ENCODE data around the gene HAUS5.
"Not testable (repeated sequence)": the region's sequence is repeated elsewhere in the genome, so short reads cannot be mapped to it uniquely, and the experiment has no call there.

Gene HAUS5

DNA sequence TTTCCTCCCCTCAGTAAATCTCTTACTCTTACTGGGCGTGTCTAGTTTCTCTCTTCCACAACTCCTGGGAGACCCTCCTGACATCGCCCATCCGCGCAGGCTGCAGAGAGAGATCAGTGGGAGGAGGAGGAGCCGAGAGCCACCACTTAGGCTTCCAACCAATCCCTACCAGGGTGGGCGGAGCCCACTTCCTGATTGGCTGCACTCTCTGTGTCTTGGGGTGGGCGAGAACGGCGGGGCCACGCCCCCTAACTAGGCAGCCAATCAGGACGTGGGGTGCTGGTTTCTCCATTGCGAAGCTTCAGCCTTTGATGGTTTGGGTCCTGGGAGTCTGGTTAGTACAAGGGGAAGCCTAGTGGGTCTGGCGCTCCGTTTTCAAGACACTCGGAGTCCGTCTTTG, 26.7 kb upstream of the HAUS5 start, which contains the start of gene PMIS2:
Gene PMIS2 (plus strand): TSS at position 326 of the 400 bp plus-strand sequence. CDS start 87 bp downstream, outside the sequence.
- DNase-seq (ENCODE audit: insufficient read length) (no peak), FAIRE-seq (no peak)
- TF ChIP-seq POLR2A (IDR thresholded peaks at IDR 0.05; ENCODE audit: low read depth, low read length) (no peak), TAF1 (IDR thresholded peaks at IDR 0.05; ENCODE audit: borderline replicate concordance, low read depth, low read length) (no peak), POLR2AphosphoS5 (IDR thresholded peaks at IDR 0.05; ENCODE audit: low read depth, low read length) (no peak)

DNA sequence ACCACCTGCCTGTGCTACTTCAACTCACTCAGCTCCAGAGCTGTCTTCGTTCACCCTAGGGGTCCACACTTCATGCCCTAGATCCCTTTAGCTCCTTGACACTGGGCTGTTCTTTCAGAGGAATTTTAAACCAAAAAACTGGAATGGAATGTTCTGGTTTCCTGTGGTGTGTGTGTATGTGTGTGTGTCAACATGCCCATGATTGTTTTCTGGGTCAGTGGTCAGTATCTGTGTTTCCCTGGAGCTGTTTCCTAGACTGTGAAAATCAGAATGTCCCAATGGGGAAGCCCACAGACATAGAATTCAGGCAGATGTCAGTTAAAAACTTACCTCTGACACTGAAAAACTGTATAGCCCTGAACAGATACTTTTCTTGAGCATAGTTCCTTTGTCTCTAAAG, 25.2 kb upstream of the HAUS5 start:
- DNase-seq (ENCODE audit: insufficient read length) (no peak), FAIRE-seq (no peak)
- no peak for TF ChIP-seq TAF1 (IDR thresholded peaks at IDR 0.05; ENCODE audit: borderline replicate concordance, low read depth, low read length)
- no peak for TF ChIP-seq POLR2AphosphoS5 (IDR thresholded peaks at IDR 0.05; ENCODE audit: low read depth, low read length)
- TF ChIP-seq POLR2A (IDR thresholded peaks at IDR 0.05; ENCODE audit: low read depth, low read length) = no peak

DNA sequence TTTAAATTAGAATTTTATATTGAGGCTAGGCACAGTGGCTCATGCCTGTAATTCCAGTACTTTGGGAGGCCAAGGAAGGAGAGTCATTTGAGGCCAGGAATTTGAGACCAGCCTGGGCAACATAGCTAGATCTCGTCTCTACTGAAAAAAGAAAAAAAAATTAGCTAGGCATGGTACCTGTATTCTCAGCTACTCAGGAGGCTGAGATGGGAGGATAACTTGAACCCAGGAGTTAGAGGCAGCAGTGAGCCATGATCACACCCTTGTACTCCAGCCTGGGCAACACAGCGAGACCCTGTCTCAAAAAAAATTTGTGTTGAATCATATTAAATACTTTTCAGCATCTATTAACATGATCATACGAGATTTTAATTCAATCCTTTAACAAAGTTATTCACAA, 21.7 kb upstream of the HAUS5 start:
- TF ChIP-seq POLR2A (IDR thresholded peaks at IDR 0.05; ENCODE audit: low read depth, low read length) = no peak
- TF ChIP-seq TAF1 (IDR thresholded peaks at IDR 0.05; ENCODE audit: borderline replicate concordance, low read depth, low read length) = no peak
- no peak for TF ChIP-seq POLR2AphosphoS5 (IDR thresholded peaks at IDR 0.05; ENCODE audit: low read depth, low read length)
- FAIRE-seq (no peak), DNase-seq (ENCODE audit: insufficient read length) (no peak)

DNA sequence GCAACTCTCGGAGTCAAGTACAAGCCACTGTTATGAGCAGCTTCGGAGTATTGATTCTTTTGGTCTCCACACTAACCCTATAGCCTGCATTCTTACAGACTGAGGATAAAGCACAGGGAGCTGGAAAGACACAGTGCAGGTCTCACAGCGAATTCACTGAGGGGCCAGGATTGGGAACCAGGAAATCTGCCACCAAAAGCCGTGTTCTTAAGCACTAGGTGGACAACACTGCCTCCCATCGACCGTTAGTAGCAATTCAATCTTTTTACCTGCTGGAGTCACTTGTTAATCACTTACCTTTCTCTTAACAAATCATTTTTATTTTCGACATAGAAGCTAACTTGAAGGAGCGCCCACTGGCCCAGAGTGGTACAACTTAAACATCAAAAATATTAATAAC, 20.3 kb upstream of the HAUS5 start:
- TF ChIP-seq POLR2A (IDR thresholded peaks at IDR 0.05; ENCODE audit: low read depth, low read length) = no peak
- no peak for TF ChIP-seq POLR2AphosphoS5 (IDR thresholded peaks at IDR 0.05; ENCODE audit: low read depth, low read length)
- TF ChIP-seq TAF1 (IDR thresholded peaks at IDR 0.05; ENCODE audit: borderline replicate concordance, low read depth, low read length) = no peak
- DNase-seq (ENCODE audit: insufficient read length) (no peak), FAIRE-seq (peak; percentile 48)

DNA sequence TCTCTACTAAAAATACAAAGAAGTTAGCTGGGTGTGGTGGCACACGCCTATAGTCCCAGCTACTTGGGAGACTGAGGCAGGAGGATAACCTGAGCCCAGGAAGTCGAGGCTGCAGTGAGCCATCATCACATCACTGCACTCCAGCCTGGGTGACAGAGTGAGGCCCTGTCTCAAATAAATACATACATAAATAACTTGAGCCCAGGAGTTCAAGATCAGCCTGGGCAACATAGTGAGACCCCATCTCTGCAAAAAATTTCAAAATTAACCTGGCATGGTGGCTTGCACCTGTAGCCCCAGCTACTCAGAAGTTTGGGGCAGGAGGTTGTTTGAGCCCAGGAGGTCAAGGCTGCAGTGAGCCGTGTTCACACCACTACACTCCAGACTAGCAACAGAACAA, 17.5 kb upstream of the HAUS5 start:
- DNase-seq (ENCODE audit: insufficient read length); FAIRE-seq: not testable (repeated sequence)

DNA sequence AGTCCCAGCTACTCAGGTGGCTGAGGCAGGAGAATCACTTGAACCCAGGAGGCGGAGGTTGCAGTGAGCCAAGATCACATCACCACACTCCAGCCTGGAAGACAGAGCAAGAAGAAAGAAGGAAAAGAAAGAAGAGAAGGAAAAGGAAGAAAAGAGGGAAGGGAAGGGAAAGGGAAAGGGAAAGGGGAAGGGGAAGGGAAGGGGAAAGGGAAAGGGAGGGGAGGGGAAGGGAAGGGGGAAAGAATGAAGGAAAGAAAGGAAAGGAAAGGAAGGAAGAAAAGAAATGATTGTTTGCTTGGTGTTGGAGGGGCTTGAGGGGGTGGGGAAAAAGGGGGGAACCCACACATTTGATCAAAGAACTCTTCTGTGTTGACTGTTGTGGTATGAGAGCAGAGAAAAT, 16.6 kb upstream of the HAUS5 start:
- TF ChIP-seq POLR2A (IDR thresholded peaks at IDR 0.05; ENCODE audit: low read depth, low read length) = no peak
- no peak for TF ChIP-seq TAF1 (IDR thresholded peaks at IDR 0.05; ENCODE audit: borderline replicate concordance, low read depth, low read length)
- no peak for TF ChIP-seq POLR2AphosphoS5 (IDR thresholded peaks at IDR 0.05; ENCODE audit: low read depth, low read length)
- DNase-seq (ENCODE audit: insufficient read length) (no peak), FAIRE-seq (no peak)

DNA sequence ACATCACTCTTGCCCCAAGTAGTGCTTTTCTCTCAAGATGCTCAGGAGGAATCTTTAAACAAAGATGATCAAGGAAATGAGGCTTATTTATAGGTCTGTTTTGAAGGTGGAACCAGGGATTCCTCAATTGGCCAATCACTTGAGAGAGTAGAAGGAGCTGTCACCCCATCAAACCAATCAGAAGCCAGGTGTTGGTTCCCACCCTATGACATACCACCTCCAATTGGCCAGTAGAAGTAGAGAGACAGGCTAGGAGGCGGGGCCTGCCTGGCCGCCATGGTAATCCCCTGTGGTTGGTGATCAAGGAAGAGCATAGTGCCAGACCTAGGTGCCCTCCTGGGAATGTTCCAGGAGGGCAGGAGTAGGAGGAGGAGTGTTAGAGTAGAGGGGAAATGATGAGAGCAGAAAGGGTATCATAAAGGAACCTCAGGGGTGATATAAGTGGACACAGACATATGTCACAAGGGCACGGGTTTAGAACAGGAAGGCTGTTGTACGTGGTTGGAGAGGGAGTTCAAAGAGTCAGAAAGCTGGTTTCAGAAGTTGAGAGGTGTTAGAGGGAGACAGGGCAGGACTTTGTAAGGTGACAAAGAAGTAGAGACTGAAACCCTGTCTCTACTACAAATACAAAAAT, 16.1 kb upstream of the HAUS5 start:
- FAIRE-seq (no peak), DNase-seq (ENCODE audit: insufficient read length) (peak; percentile 57)

DNA sequence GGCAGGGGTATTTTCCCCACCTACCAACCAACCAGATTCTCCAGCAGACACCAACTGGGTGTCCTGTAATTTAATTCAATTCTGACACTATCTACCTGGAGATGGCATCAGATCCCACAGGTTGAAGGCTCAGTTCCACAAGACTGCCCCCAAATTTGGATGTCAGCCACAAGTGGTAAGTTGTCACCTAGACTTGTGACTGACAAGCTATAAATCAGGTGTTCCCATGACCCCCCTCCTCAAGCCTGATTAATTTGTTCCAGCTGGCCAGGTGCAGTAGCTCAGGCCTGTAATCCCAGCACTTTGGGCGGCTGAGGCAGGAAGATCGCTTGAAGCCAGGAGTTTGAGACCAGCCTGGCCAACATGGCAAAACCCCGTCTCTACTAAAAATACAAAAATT, 10.6 kb upstream of the HAUS5 start:
- FAIRE-seq (no peak), DNase-seq (ENCODE audit: insufficient read length) (no peak)
- TF ChIP-seq TAF1 (IDR thresholded peaks at IDR 0.05; ENCODE audit: borderline replicate concordance, low read depth, low read length) (no peak), POLR2A (IDR thresholded peaks at IDR 0.05; ENCODE audit: low read depth, low read length) (no peak), POLR2AphosphoS5 (IDR thresholded peaks at IDR 0.05; ENCODE audit: low read depth, low read length) (no peak)

More for the DNA sequence above, 16.1 kb upstream of the HAUS5 start:
- TF ChIP-seq TAF1 (IDR thresholded peaks at IDR 0.05; ENCODE audit: borderline replicate concordance, low read depth, low read length) (no peak), POLR2AphosphoS5 (IDR thresholded peaks at IDR 0.05; ENCODE audit: low read depth, low read length) (no peak), POLR2A (IDR thresholded peaks at IDR 0.05; ENCODE audit: low read depth, low read length) (no peak)

DNA sequence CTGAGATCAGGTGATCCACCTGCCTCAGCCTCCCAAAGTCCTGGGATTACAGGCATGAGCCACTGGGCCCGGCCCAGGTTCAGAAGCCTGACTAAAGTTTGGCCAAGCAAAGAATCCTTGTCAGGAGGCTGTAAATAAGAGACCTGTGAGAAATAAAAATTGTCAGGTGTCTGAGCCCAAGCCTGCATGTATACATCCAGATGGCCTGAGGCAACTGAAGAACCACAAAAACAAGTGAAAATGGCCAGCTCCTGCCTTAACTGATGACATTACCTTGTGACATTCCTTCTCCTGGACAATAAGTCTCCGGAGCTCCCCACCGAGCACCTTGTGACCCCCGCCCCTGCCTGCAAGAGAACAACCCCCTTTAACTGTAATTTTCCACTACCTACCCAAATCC, 8.1 kb upstream of the HAUS5 start:
- not testable (repeated sequence) for DNase-seq (ENCODE audit: insufficient read length); FAIRE-seq

DNA sequence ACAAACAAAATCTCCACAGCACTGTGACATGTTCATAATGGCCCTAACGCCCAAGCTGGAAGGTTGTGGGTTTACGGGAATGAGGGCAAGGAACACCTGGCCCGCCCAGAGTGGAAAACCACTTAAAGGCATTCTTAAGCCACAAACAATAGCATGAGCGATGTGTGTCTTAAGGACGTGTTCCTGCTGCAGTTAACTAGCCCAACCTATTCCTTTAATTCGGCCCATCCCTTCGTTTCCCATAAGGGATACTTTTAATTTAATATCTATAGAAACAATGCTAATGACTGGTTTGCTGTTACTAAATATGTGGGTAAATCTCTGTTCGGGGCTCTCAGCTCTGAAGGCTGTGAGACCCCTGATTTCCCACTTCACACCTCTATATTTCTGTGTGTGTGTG, 5.4 kb upstream of the HAUS5 start:
- FAIRE-seq; DNase-seq (ENCODE audit: insufficient read length): not testable (repeated sequence)

DNA sequence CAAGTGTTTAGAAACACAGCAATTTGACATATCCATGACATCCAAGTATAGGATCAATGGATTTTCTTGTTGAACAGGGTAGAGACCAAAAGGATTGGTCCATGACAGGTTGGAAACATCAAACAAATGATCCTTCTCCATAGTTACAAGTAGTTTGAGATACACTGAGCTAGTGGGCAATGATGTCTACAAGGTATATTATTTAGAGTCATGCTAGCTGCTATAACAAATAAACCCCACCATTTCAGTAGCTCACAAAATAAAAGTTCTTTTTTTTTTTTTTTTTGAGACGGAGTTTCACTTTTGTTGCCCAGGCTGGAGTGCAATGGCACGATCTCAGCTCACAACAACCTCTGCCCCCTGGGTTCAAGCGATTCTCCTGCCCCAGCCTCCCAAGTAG, 4.9 kb upstream of the HAUS5 start:
- FAIRE-seq (no peak), DNase-seq (ENCODE audit: insufficient read length) (no peak)
- no peak for TF ChIP-seq TAF1 (IDR thresholded peaks at IDR 0.05; ENCODE audit: borderline replicate concordance, low read depth, low read length)

DNA sequence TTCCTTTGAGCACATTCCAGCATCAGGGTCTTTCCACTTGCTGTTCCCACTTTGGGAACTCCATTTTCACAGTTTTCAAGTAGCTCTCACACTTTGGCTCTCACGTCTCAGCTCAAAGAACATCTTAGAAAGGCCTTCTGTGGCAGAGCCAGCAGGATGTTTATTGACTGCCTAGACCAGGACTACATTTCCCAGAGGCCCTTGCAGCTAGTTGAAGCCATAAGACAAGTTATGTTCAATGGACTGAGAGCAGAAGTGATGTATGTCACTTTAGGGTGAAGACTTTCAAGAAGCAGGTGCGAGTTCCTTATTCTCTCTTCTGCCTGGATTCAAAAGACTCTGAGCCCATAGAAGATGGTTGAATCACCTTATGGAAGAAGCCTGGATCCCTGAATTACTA, 4.3 kb upstream of the HAUS5 start:
- TF ChIP-seq POLR2A (IDR thresholded peaks at IDR 0.05; ENCODE audit: low read depth, low read length) = no peak
- TF ChIP-seq TAF1 (IDR thresholded peaks at IDR 0.05; ENCODE audit: borderline replicate concordance, low read depth, low read length) = no peak
- no peak for TF ChIP-seq POLR2AphosphoS5 (IDR thresholded peaks at IDR 0.05; ENCODE audit: low read depth, low read length)
- DNase-seq (ENCODE audit: insufficient read length) (no peak), FAIRE-seq (no peak)

DNA sequence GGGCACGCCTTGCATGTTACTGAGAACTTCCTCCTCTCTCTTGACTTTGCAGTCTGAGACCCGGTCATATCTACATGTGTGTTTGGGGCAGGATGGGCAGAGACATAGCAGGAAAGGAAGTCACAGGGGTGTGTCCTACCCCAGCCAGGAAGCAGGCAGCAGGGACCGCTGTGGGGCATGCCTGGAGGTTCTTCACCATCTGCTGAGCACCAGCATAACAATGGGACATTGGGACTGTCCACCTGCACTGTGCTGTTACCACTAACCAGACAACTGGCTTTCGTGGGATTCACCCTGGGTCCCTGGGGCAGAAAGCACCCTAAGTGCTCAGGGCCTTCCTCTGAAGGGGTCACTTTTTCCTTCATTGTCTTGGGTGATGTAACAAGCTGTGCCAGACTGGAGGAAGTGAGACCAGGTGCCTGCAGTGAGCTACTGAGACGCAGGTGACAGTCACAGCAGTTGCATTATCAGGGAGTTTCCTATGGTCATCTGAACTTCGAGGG, 2.6 kb upstream of the HAUS5 start:
- TF ChIP-seq POLR2AphosphoS5 (IDR thresholded peaks at IDR 0.05; ENCODE audit: low read depth, low read length) (0 out of 2 replicates have a peak, but pooled peaks have one; percentile 30), TAF1 (IDR thresholded peaks at IDR 0.05; ENCODE audit: borderline replicate concordance, low read depth, low read length) (0 out of 2 replicates have a peak, but pooled peaks have one; percentile 49), POLR2A (IDR thresholded peaks at IDR 0.05; ENCODE audit: low read depth, low read length) (peak; percentile 55; the same call in 1 of the 2 replicates)
- DNase-seq (ENCODE audit: insufficient read length) (no peak), FAIRE-seq (peak; percentile 80)
